ENCODE data around the gene NDUFS2.
A peak's percentile ranks its signal among the peaks of the same experiment; 100 is the strongest.

The NDUFS2 gene

GRCh38 chr1:161177936-161178244 is 24.3 kb upstream of the NDUFS2 start:
- no peak for TF ChIP-seq CTCF (IDR thresholded peaks at IDR 0.05)
- no peaks in the 10 kb centered on the region for H3K9me3 ChIP-seq
- H3K4me1 ChIP-seq (ENCODE audit: control insufficient read depth in 1 of 2, insufficient read depth in 1 of 2, low read depth in 1 of 2, low read length in 1 of 2) = peaks cover 19 to 22% of the 10 kb centered on the region in 2 experiments
- H3K4me3 ChIP-seq (ENCODE audit: low read depth in 1 of 2, low read length in 1 of 2) = peak overlapping the region; percentile 82 to 92
- H3K27me3 ChIP-seq = no peaks in the 10 kb centered on the region
- H3K27ac ChIP-seq = peak overlapping the region; percentile 78
- H3K36me3 ChIP-seq = peaks cover 19% of the 10 kb centered on the region

GRCh38 chr1:161179698-161180097 is 22.5 kb upstream of the NDUFS2 start:
- no peaks in the 10 kb centered on the region for H3K9me3 ChIP-seq
- H3K36me3 ChIP-seq = peaks cover 4% of the 10 kb centered on the region
- TF ChIP-seq CTCF (IDR thresholded peaks at IDR 0.05) = no peak
- no peak overlapping the region for H3K27ac ChIP-seq
- H3K4me1 ChIP-seq (ENCODE audit: control insufficient read depth in 1 of 2, insufficient read depth in 1 of 2, low read depth in 1 of 2, low read length in 1 of 2) = peaks cover 26 to 27% of the 10 kb centered on the region in 2 experiments
- no peak overlapping the region for H3K4me3 ChIP-seq (ENCODE audit: low read depth in 1 of 2, low read length in 1 of 2)
- no peaks in the 10 kb centered on the region for H3K27me3 ChIP-seq

GRCh38 chr1:161180639-161181038 is 21.5 kb upstream of the NDUFS2 start:
- H3K27me3 ChIP-seq = no peaks in the 10 kb centered on the region
- no peak overlapping the region for H3K4me3 ChIP-seq (ENCODE audit: low read depth in 1 of 2, low read length in 1 of 2)
- peaks cover 35 to 36% of the 10 kb centered on the region in 2 experiments for H3K4me1 ChIP-seq (ENCODE audit: control insufficient read depth in 1 of 2, insufficient read depth in 1 of 2, low read depth in 1 of 2, low read length in 1 of 2)
- no peaks in the 10 kb centered on the region for H3K9me3 ChIP-seq
- H3K36me3 ChIP-seq = no peaks in the 10 kb centered on the region
- TF ChIP-seq CTCF (IDR thresholded peaks at IDR 0.05) = no peak
- no peak overlapping the region for H3K27ac ChIP-seq

- peaks cover 33 to 35% of the 10 kb centered on the region in 2 experiments for H3K4me1 ChIP-seq (ENCODE audit: control insufficient read depth in 1 of 2, insufficient read depth in 1 of 2, low read depth in 1 of 2, low read length in 1 of 2)
- no peaks in the 10 kb centered on the region for H3K36me3 ChIP-seq
- H3K4me3 ChIP-seq (ENCODE audit: low read depth in 1 of 2, low read length in 1 of 2) = no peak overlapping the region
- H3K27me3 ChIP-seq = no peaks in the 10 kb centered on the region
- TF ChIP-seq CTCF (IDR thresholded peaks at IDR 0.05) = no peak
- H3K27ac ChIP-seq = no peak overlapping the region
- no peaks in the 10 kb centered on the region for H3K9me3 ChIP-seq
Measured at GRCh38 chr1:161182214-161182613, 20.0 kb upstream of the NDUFS2 start.

GRCh38 chr1:161185282-161185682 is 16.9 kb upstream of the NDUFS2 start:
- Histone ChIP-seq H3K36me3 (no peaks in the 10 kb centered on the region), H3K9me3 (no peaks in the 10 kb centered on the region), H3K27me3 (no peaks in the 10 kb centered on the region), H3K27ac (peak overlapping the region; percentile 89), H3K4me3 (ENCODE audit: low read depth in 1 of 2, low read length in 1 of 2) (peak overlapping the region in 1 of 2 experiments; percentile 31), H3K4me1 (ENCODE audit: control insufficient read depth in 1 of 2, insufficient read depth in 1 of 2, low read depth in 1 of 2, low read length in 1 of 2) (peaks cover 24 to 28% of the 10 kb centered on the region in 2 experiments)
- TF ChIP-seq CTCF (IDR thresholded peaks at IDR 0.05) = no peak
